ENCODE results near the gene ALPG. TPM values are rescaled to one million over a fixed set of nuclear protein-coding genes. Genes with fewer than 3 reads are reported as not detected.
A peak's percentile ranks its signal among the peaks of the same experiment; 100 is the strongest.
"Not testable (repeated sequence)": the region's sequence is repeated elsewhere in the genome, so short reads cannot be mapped to it uniquely, and the experiment has no call there.

ALPG gene
- total and polyA plus RNA-seq, 9 of the 15 experiments (the other 6 are each of a cell fraction or from before 2014, with no cell fraction given): not detected

DNA sequence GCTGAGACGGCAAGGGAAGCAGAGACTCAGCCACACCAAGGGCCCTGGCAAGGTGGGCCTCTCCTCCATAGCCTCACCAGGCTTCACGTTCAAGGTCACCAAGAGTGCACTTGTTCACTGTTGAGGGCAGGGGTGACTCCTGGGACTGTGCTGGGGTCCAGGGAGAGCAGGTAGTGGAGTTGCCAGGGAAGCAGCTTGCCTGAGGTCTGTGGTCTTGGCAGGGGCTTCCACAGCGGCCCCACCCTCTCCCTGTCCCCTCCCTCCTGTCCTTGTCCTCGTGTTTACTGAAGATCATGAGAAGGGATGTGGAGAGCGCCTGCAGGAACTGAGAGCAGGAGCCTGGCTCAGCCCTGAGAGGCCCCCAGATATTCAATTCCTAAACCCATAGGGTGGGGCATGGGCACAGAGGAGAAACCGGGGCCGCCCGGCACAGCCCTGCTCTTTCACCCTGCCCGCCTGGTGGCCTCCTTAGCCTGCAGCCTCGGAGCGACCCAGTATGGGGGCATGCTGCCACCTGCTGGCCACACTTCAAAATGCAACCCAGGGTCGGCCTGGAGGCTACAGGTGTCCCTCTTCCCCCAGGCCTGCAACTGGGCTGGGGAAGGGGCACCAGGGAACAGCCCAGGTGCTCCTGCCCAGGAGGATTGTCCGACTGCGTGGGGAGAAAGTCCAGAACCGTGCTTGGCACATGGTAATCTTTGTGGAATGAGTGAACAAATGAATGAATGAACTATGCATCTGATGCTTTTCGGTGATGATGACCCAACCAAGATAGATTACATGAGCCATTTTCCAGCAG, 33.8 kb downstream of the ALPG start:
- DNase-seq (ENCODE audit: extremely low read depth in 1 of 4, low spot score in 3 of 4) (peak; percentile 68 to 72 (median 70)), ATAC-seq (peak; percentile 90)
- H3K27ac ChIP-seq (ENCODE audit: extremely low read depth, low read depth, low read length); H3K4me3 ChIP-seq; in situ Hi-C loops (cut with MboI); H3K79me2 ChIP-seq (ENCODE audit: control insufficient read depth, insufficient read depth, low read length); H3K9ac ChIP-seq (ENCODE audit: insufficient read depth in 1 of 2, low read depth in 2 of 2, low read length in 2 of 2); H3K9me3 ChIP-seq (replicated peaks; ENCODE audit: control insufficient read depth, insufficient read depth, low read depth, low read length); H3K4me2 ChIP-seq (ENCODE audit: insufficient read depth, low read length); BruUV-seq (replicated peaks); H3K9me1 ChIP-seq (ENCODE audit: control insufficient read depth, insufficient read depth, low read length); H2AFZ ChIP-seq (ENCODE audit: low read depth, low read length); H4K20me1 ChIP-seq (replicated peaks; ENCODE audit: control insufficient read depth, insufficient read depth, low read length); H3K36me3 ChIP-seq (ENCODE audit: control insufficient read depth, insufficient read depth, low read length); POLR2A ChIA-PET; FAIRE-seq: not testable (repeated sequence)
- intact Hi-C loops (cut with micrococcal nuclease): loop anchor here (2.0 to 5.0 kb wide), 3 partner anchors 73 to 588 kb away; no protein-coding TSS in a partner anchor
- TF ChIP-seq, protein P1, sequence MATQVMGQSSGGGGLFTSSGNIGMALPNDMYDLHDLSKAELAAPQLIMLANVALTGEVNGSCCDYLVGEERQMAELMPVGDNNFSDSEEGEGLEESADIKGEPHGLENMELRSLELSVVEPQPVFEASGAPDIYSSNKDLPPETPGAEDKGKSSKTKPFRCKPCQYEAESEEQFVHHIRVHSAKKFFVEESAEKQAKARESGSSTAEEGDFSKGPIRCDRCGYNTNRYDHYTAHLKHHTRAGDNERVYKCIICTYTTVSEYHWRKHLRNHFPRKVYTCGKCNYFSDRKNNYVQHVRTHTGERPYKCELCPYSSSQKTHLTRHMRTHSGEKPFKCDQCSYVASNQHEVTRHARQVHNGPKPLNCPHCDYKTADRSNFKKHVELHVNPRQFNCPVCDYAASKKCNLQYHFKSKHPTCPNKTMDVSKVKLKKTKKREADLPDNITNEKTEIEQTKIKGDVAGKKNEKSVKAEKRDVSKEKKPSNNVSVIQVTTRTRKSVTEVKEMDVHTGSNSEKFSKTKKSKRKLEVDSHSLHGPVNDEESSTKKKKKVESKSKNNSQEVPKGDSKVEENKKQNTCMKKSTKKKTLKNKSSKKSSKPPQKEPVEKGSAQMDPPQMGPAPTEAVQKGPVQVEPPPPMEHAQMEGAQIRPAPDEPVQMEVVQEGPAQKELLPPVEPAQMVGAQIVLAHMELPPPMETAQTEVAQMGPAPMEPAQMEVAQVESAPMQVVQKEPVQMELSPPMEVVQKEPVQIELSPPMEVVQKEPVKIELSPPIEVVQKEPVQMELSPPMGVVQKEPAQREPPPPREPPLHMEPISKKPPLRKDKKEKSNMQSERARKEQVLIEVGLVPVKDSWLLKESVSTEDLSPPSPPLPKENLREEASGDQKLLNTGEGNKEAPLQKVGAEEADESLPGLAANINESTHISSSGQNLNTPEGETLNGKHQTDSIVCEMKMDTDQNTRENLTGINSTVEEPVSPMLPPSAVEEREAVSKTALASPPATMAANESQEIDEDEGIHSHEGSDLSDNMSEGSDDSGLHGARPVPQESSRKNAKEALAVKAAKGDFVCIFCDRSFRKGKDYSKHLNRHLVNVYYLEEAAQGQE (IDR thresholded peaks at IDR 0.05; ENCODE audit: borderline replicate concordance): peak; percentile 32; the same call in 1 of the 2 replicates
- TF ChIP-seq, protein P1 (CRISPR knock-in tag; IDR thresholded peaks at IDR 0.05; ENCODE audit: low read depth): not testable (repeated sequence)
- TF ChIP-seq STAG1 (CRISPR knock-in tag; IDR thresholded peaks at IDR 0.05; ENCODE audit: borderline replicate concordance) (peak; percentile 81; the same call in 1 of the 2 replicates), RAD21 (CRISPR knock-in tag; conservative IDR thresholded peaks at IDR 0.05 in 1 of 2, IDR thresholded peaks at IDR 0.05 in 1 of 2) (peak; percentile 56 to 75)
- TF ChIP-seq, protein P2, sequence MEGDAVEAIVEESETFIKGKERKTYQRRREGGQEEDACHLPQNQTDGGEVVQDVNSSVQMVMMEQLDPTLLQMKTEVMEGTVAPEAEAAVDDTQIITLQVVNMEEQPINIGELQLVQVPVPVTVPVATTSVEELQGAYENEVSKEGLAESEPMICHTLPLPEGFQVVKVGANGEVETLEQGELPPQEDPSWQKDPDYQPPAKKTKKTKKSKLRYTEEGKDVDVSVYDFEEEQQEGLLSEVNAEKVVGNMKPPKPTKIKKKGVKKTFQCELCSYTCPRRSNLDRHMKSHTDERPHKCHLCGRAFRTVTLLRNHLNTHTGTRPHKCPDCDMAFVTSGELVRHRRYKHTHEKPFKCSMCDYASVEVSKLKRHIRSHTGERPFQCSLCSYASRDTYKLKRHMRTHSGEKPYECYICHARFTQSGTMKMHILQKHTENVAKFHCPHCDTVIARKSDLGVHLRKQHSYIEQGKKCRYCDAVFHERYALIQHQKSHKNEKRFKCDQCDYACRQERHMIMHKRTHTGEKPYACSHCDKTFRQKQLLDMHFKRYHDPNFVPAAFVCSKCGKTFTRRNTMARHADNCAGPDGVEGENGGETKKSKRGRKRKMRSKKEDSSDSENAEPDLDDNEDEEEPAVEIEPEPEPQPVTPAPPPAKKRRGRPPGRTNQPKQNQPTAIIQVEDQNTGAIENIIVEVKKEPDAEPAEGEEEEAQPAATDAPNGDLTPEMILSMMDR (IDR thresholded peaks at IDR 0.05 in 2 of 3, conservative IDR thresholded peaks at IDR 0.05 in 1 of 3; ENCODE audit: insufficient read depth in 2 of 3, low read depth in 1 of 3, low read length in 3 of 3): peak; percentile 73 to 81 (median 75)
- Histone ChIP-seq H3K4me1 (replicated peaks in 1 of 2; ENCODE audit: control insufficient read depth in 2 of 2, insufficient read depth in 2 of 2, low read length in 2 of 2) (peaks cover 0 to 12% of the 10 kb centered on the region in 2 experiments; a peak in 2 of 5 replicates), H3K27me3 (ENCODE audit: control insufficient read depth in 2 of 2, insufficient read depth in 2 of 2, low read length in 2 of 2) (peaks cover 0 to 24% of the 10 kb centered on the region in 2 experiments; a peak in 3 of 5 replicates)
- 10% methylated on average over 10 of the region's 16 CpGs for WGBS (ENCODE audit: insufficient coverage, low coverage, missing lambda C conversion rate)
- CTCF ChIA-PET (ENCODE audit: low intra/inter-chr PET ratio): interaction anchor here (0.7 to 1.0 kb wide), 2 partner anchors 420 to 540 kb away, joined by 3 to 4 read pairs; no protein-coding TSS in a partner anchor
